Measurements from ENCODE around the gene DUS4L.

DNA sequence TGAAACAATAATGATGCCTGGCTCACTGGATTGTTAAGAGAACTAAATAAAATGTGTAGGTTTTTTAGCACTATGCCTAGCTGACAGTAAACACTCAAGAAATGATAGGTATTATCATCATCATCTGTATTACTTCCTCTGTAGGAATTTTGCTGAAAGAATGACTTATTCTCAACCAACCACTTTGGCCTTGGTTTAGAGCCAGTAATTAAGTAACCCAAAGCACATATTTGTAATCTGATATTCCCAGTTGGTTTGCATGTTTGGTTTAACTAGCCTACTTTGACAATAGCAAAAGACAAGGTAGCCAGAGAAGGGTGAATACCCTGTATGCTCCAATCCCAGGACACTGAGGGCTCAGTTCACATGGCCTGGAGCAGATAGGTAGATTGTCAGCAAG, 50.7 kb downstream of the DUS4L start:
- no peak for TF ChIP-seq CTCF (IDR thresholded peaks at IDR 0.05)
- TF ChIP-seq RORB (CRISPR knock-in tag; IDR thresholded peaks at IDR 0.05): no peak
- TF ChIP-seq GABPB1 (CRISPR knock-in tag; IDR thresholded peaks at IDR 0.05): no peak
- TF ChIP-seq, protein P1, sequence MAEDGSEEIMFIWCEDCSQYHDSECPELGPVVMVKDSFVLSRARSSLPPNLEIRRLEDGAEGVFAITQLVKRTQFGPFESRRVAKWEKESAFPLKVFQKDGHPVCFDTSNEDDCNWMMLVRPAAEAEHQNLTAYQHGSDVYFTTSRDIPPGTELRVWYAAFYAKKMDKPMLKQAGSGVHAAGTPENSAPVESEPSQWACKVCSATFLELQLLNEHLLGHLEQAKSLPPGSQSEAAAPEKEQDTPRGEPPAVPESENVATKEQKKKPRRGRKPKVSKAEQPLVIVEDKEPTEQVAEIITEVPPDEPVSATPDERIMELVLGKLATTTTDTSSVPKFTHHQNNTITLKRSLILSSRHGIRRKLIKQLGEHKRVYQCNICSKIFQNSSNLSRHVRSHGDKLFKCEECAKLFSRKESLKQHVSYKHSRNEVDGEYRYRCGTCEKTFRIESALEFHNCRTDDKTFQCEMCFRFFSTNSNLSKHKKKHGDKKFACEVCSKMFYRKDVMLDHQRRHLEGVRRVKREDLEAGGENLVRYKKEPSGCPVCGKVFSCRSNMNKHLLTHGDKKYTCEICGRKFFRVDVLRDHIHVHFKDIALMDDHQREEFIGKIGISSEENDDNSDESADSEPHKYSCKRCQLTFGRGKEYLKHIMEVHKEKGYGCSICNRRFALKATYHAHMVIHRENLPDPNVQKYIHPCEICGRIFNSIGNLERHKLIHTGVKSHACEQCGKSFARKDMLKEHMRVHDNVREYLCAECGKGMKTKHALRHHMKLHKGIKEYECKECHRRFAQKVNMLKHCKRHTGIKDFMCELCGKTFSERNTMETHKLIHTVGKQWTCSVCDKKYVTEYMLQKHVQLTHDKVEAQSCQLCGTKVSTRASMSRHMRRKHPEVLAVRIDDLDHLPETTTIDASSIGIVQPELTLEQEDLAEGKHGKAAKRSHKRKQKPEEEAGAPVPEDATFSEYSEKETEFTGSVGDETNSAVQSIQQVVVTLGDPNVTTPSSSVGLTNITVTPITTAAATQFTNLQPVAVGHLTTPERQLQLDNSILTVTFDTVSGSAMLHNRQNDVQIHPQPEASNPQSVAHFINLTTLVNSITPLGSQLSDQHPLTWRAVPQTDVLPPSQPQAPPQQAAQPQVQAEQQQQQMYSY (CRISPR knock-in tag; IDR thresholded peaks at IDR 0.05): no peak
- TF ChIP-seq AFF4 (CRISPR knock-in tag; IDR thresholded peaks at IDR 0.05; ENCODE audit: borderline replicate concordance): no peak
- no peak for TF ChIP-seq IRF2 (CRISPR knock-in tag; IDR thresholded peaks at IDR 0.05; ENCODE audit: borderline replicate concordance, low read depth)
- TF ChIP-seq ELF4 (CRISPR knock-in tag; IDR thresholded peaks at IDR 0.05; ENCODE audit: low read depth): no peak
